SK-N-SH (cell line): ENCODE data around the gene CUEDC1. TPM values are rescaled to one million over a fixed set of nuclear protein-coding genes. Genes with fewer than 3 reads are reported as not detected.

Source experiments
- ELF1 ChIP-seq: IDR thresholded peaks from 2 replicates; pipeline ENCODE4 v1.4.0; 2012
- EP300 ChIP-seq, 2 experiments: IDR thresholded peaks; 2 replicates each; pipeline versions ENCODE4 v1.4.0 to v1.6.1; 2012; ENCODE audit warnings: borderline replicate concordance in 1 of 2, low read depth in 1 of 2, low read length in 1 of 2
- FOSL2 ChIP-seq: IDR thresholded peaks from 2 replicates; pipeline ENCODE4 v1.4.0; 2012; ENCODE audit warnings: low read depth, mild to moderate bottlenecking, moderate library complexity, borderline replicate concordance
- FOXJ3 ChIP-seq: sonication (generic); formaldehyde crosslinking; IDR thresholded peaks from 2 replicates; pipeline ENCODE4 v1.5.1; 2020; ENCODE audit warnings: mild to moderate bottlenecking, missing genetic modification reagents
- FOXM1 ChIP-seq: IDR thresholded peaks from 2 replicates; pipeline ENCODE4 v1.4.0; 2012; ENCODE audit warnings: low read depth, mild to moderate bottlenecking
- GABPA ChIP-seq: IDR thresholded peaks from 2 replicates; pipeline ENCODE4 v1.4.0; 2012; ENCODE audit warnings: low read depth, mild to moderate bottlenecking
- GATA2 ChIP-seq: sonication (generic); formaldehyde crosslinking; IDR thresholded peaks from 2 replicates; pipeline ENCODE4 v1.5.0; 2020; ENCODE audit warnings: mild to moderate bottlenecking, missing genetic modification reagents
- IRF3 ChIP-seq: fragments of 150-350 bp; IDR thresholded peaks from 2 replicates; pipeline ENCODE4 v1.6.1; 2016; ENCODE audit warnings: mild to moderate bottlenecking, low read depth, low read length
- JUND ChIP-seq: IDR thresholded peaks from 2 replicates; pipeline ENCODE4 v1.4.0; 2012
- NRF1 ChIP-seq: IDR thresholded peaks from 2 replicates; pipeline ENCODE4 v1.6.1; 2012; ENCODE audit warnings: low read depth, mild to moderate bottlenecking, low read length
- RAD21 ChIP-seq: IDR thresholded peaks from 2 replicates; pipeline ENCODE4 v1.6.1; 2012; ENCODE audit warnings: mild to moderate bottlenecking, low read length
- RCOR1 ChIP-seq: fragments of 150-350 bp; IDR thresholded peaks from 2 replicates; pipeline ENCODE4 v1.6.1; 2017; ENCODE audit warnings: antibody characterized with exemption, low read length
- REST ChIP-seq: IDR thresholded peaks from 2 replicates; pipeline ENCODE4 v1.6.1; 2012; ENCODE audit warnings: mild to moderate bottlenecking, low read depth, low read length, moderate library complexity
- RFX5 ChIP-seq: IDR thresholded peaks from 2 replicates; pipeline ENCODE4 v1.6.1; 2012; ENCODE audit warnings: mild to moderate bottlenecking, improper control_type of control experiment, low read length
- TCF12 ChIP-seq: IDR thresholded peaks from 2 replicates; pipeline ENCODE4 v1.4.0; 2012
- TEAD4 ChIP-seq: IDR thresholded peaks from 2 replicates; pipeline ENCODE4 v1.4.0; 2012; ENCODE audit warnings: mild to moderate bottlenecking, borderline replicate concordance; ENCODE audit not compliant: insufficient read depth
- USF2 ChIP-seq: fragments of 150-350 bp; IDR thresholded peaks from 2 replicates; pipeline ENCODE4 v1.6.1; 2017; ENCODE audit warnings: antibody characterized with exemption, low read length, low read depth, borderline replicate concordance
- ZBTB33 ChIP-seq: IDR thresholded peaks from 2 replicates; pipeline ENCODE4 v1.4.0; 2012; ENCODE audit warnings: low read depth, borderline replicate concordance
- polyA plus RNA-seq, 3 experiments: library from polyadenylated mRNA; depleted of rRNA; stranded (reverse); fragments of >200 nt; gene quantifications; 2 replicates each; pipeline ENCODE4 v1.2.3, GENCODE V29; 2012

The CUEDC1 gene
- polyA plus RNA-seq, 1 of the 3 experiments (the other 2 are of a cell fraction), result 58.9 TPM

DNA sequence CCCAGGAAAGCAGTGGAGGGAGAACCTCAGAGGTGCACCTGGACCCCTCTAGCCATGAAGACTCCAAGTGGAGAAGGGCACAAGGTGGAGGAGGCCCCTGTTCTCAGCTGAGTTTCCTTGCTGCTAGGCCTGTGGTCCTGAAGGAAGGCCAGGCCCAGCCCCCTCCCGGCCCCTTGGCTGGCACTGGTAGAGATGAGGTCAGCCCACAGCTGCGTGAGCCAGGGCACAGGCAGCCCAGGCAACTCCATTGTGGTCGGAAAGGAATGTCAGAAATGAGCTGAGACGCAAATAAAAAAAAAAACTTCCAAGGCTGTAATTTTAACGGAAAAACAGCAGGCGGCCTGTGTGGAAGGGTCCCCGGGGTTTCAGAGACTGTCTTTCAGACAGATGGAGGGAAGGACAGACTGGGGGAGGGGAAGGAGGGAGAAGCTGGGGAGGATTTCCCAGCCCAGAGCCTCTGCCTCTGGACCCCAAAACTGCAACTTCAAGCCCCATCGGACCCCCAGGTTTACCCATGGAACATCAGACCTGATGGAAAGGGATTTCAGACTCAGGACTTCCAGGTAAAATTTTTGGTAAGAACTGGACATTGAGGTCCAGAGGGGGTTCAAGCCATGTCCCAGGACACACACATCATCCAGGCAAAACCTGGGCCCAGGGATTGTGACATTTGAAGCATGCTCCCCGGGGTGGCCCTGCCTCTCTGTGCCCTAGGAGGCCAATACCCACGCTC lies 79.8 kb downstream of the CUEDC1 start (continued):
- TF ChIP-seq REST (peak; percentile 79), FOXM1 (peak; percentile 84), EP300 (IDR thresholded peaks at IDR 0.05; ENCODE audit: borderline replicate concordance in 1 of 2, low read depth in 1 of 2, low read length in 1 of 2) (peak; percentile 60 to 99), JUND (peak; percentile 96), RCOR1 (no peak), GATA2 (CRISPR knock-in tag) (no peak), NRF1 (no peak; the same call in 1 of the 2 replicates), RAD21 (peak; percentile 55), IRF3 (no peak), GABPA (peak; percentile 32; the same call in 1 of the 2 replicates), ELF1 (no peak), FOXJ3 (no peak), ZBTB33 (peak; percentile 79), TCF12 (peak; percentile 98), FOSL2 (peak; percentile 96), TEAD4 (peak; percentile 99), USF2 (no peak), RFX5 (no peak)
- TF ChIP-seq, all 33 proteins: peak for 22
